ENCODE results near the gene ASB14.

ASB14 gene

GRCh38 chr3:57221883-57222282 lies 70.6 kb downstream of the ASB14 start:
- Histone ChIP-seq H2AFZ (ENCODE audit: low read length) (no peak overlapping the region), H3K4me1 (ENCODE audit: insufficient read depth, low read length, severe bottlenecking) (peaks cover 5% of the 10 kb centered on the region), H4K20me1 (ENCODE audit: insufficient read depth, low read length) (no peaks in the 10 kb centered on the region), H3K4me3 (ENCODE audit: low read depth, low read length, poor library complexity, severe bottlenecking) (no peak overlapping the region), H3K4me2 (ENCODE audit: low read length) (no peak overlapping the region), H3K36me3 (ENCODE audit: insufficient read depth, low read length) (no peaks in the 10 kb centered on the region), H3K9ac (ENCODE audit: low read length) (no peak overlapping the region), H3K79me2 (ENCODE audit: insufficient read depth, low read length) (no peaks in the 10 kb centered on the region), H3K27me3 (ENCODE audit: insufficient read depth, low read length) (no peaks in the 10 kb centered on the region), H3F3A (ENCODE audit: insufficient read depth, low read length) (no peaks in the 10 kb centered on the region), H3K9me3 (ENCODE audit: low read length) (no peaks in the 10 kb centered on the region), H3K9me2 (ENCODE audit: low read depth, low read length) (no peaks in the 10 kb centered on the region), H3K27ac (ENCODE audit: low read depth, low read length, poor library complexity, severe bottlenecking) (no peak overlapping the region)
- TF ChIP-seq EZH2 (IDR thresholded peaks at IDR 0.05; ENCODE audit: borderline replicate concordance, low read length), result no peak
- peak; percentile 23; the same call in 1 of the 2 replicates for TF ChIP-seq CTCF (IDR thresholded peaks at IDR 0.05; ENCODE audit: low read length)
